ENCODE data around the gene SGSM1. TPM values are rescaled to one million over a fixed set of nuclear protein-coding genes. Genes with fewer than 3 reads are reported as not detected.

The SGSM1 gene
- total RNA-seq, 4 donors from 2014 or later, result 3.5 to 6.1 (median 4.4) TPM

DNA sequence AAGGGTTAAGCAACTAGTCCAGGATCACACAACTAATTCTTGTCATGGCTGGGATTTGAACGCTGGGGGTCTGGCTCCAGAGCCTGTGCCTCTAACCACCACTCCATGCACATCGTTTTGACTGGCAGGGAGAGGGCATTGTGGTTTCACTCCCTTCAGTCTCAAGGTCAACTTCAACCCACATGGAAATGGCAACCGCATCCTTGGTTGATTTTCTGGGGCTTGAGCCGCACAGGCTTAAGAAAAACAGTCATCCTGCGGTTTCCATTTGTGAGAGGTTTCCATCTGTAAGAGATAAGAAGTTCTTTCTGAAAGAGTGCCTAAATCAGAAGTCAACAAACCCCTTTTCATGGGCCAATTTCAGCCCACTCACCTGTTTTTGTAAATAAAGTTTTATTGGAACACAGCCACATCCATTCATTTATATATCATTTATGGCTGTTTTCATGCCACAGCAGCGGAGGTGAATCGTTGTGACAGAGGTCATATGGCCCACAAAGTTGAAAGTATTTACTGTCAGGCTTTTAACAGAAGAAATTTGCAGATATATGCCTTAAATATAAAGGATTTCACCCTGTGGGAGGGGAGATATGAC lies 65.7 kb downstream of the SGSM1 start:
- H3K4me3 ChIP-seq (ENCODE audit: low read depth, poor library complexity, severe bottlenecking), result no peak overlapping the region
- WGBS, 2 donors, result 82 to 88% methylated on average over 7 of the region's 7 CpGs
- intact Hi-C loops (cut with DNase I; ENCODE audit: low total_unique reads), result no loop called here
- DNase-seq (ENCODE audit: low spot score in 2 of 2), result no peak
- TF ChIP-seq, protein P1, sequence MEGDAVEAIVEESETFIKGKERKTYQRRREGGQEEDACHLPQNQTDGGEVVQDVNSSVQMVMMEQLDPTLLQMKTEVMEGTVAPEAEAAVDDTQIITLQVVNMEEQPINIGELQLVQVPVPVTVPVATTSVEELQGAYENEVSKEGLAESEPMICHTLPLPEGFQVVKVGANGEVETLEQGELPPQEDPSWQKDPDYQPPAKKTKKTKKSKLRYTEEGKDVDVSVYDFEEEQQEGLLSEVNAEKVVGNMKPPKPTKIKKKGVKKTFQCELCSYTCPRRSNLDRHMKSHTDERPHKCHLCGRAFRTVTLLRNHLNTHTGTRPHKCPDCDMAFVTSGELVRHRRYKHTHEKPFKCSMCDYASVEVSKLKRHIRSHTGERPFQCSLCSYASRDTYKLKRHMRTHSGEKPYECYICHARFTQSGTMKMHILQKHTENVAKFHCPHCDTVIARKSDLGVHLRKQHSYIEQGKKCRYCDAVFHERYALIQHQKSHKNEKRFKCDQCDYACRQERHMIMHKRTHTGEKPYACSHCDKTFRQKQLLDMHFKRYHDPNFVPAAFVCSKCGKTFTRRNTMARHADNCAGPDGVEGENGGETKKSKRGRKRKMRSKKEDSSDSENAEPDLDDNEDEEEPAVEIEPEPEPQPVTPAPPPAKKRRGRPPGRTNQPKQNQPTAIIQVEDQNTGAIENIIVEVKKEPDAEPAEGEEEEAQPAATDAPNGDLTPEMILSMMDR (IDR thresholded peaks at IDR 0.05), result no peak
- no peak for TF ChIP-seq POLR2A (IDR thresholded peaks at IDR 0.05)

DNA sequence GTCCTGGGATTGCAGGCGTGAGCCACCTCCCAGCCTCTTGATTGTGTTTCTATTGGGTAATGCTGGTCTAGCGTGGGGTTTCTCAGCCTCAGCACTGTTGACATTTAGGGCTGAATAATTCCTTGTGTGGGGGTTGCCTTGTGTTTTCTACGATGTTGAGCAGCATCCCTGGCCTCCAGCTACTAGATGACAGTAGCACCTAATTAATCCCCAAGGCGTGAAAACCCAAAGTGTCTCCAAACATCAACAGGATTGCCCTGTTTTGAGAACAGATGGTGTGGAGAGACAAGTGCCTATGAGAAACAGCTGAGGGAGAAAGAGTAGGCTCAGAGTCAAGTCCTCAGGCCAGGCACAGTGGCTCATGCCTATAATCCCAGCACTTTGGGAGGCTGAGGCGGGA lies 67.2 kb downstream of the SGSM1 start:
- no peak overlapping the region for H3K4me3 ChIP-seq (ENCODE audit: low read depth, poor library complexity, severe bottlenecking)
- WGBS, 2 donors, result 63 to 71% methylated on average over 5 of the region's 5 CpGs
- no peak for DNase-seq (ENCODE audit: low spot score in 2 of 2)
- no peak for TF ChIP-seq POLR2A (IDR thresholded peaks at IDR 0.05)
- TF ChIP-seq, protein P1 (IDR thresholded peaks at IDR 0.05), result no peak
- intact Hi-C loops (cut with DNase I; ENCODE audit: low total_unique reads), result no loop called here

DNA sequence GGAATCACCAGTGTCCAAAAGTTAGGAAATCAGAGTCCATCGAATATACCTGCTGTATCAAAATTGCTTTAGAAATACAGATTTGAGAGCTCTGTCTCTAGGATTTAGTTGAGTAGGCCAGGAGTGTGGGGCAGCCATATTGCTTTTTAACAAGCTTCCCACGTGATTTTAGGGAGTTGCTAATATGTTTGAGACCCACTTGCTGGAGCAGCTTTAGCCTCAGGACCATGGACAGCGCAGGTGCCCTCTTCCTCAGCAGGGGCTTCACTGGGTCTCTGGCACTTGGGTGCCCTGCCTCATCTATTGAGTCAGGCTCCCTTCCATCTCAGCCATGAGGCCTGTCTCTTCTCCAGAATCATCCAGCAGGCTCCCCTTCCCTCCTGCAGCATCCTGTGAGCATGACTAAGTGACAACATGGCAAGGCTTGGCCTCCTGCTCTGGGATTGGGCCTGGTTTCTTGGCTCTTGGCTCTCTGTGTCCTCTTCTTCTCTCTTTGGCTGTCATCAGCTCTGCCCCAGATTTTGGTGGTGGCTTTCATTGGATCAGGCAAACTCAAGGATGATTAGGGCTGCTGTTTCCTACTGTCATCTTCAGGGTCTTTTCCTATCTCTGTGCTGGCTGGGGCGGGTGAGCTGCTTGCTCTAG lies 70.0 kb downstream of the SGSM1 start:
- WGBS, 2 donors, result 74 to 80% methylated on average over 4 of the region's 4 CpGs

DNA sequence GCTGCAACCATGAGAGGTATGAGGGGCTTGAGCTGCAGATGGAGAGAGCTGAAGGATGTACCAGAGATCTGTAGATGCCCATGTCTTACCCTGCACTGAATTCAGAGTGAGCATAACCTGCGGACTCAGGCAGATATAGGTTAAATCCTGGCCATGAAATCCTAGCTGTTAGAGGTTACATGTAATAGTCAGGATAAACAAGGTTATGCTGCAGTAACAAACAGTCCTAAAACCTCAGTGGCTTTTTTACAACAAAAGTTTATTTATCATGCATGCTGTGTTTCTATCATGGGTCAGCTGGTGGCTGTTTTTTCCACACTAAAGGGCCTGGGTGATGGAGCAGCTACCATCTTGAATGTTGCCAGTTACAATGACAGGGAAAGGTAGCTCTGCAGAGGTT lies 70.7 kb downstream of the SGSM1 start:
- H3K4me3 ChIP-seq (ENCODE audit: low read depth, poor library complexity, severe bottlenecking), result no peak overlapping the region
- no peak for DNase-seq (ENCODE audit: low spot score in 2 of 2)
- 100% methylated on average over 1 of the region's 1 CpG for WGBS, 2 donors
- intact Hi-C loops (cut with DNase I; ENCODE audit: low total_unique reads), result no loop called here
- TF ChIP-seq POLR2A (IDR thresholded peaks at IDR 0.05), result no peak
- TF ChIP-seq, protein P1 (IDR thresholded peaks at IDR 0.05), result no peak

More for the DNA sequence above, 70.0 kb downstream of the SGSM1 start:
- intact Hi-C loops (cut with DNase I; ENCODE audit: low total_unique reads), result no loop called here
- TF ChIP-seq, protein P1 (IDR thresholded peaks at IDR 0.05), result no peak
- TF ChIP-seq POLR2A (IDR thresholded peaks at IDR 0.05), result no peak
- no peak overlapping the region for H3K4me3 ChIP-seq (ENCODE audit: low read depth, poor library complexity, severe bottlenecking)
- DNase-seq (ENCODE audit: low spot score in 2 of 2), result no peak

DNA sequence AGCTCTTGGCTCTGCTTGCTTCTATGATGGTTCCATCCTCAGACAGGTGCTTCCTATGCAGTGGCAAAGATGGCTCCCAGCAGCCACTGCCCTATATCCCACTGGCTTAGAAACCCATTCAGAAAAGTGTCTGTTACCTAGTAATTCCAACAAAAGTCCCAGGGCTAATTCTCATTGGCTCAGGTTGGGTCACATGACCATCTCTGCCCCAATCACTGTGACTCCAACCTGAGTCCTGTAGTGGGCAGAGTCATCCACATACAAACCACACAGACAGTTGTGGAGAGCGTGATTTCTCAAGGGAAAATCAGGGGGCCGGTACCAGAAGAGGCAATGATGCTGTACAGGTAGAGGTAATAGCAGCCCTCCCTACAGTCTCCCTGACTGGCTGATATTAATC lies 73.0 kb downstream of the SGSM1 start:
- WGBS, 2 donors, result 91 to 94% methylated on average over 2 of the region's 2 CpGs

More for the DNA sequence above, 73.0 kb downstream of the SGSM1 start:
- TF ChIP-seq, protein P1 (IDR thresholded peaks at IDR 0.05), result no peak
- no peak for TF ChIP-seq POLR2A (IDR thresholded peaks at IDR 0.05)
- DNase-seq (ENCODE audit: low spot score in 2 of 2), result no peak
- H3K4me3 ChIP-seq (ENCODE audit: low read depth, poor library complexity, severe bottlenecking), result no peak overlapping the region
- intact Hi-C loops (cut with DNase I; ENCODE audit: low total_unique reads), result no loop called here
